IPS DF 19.7 (cell line): ENCODE measurements around the gene ZNF581.

Experiments used
- DNase-seq: peaks from one replicate; pipeline ENCODE4 v3.0.0-alpha.2; 2013; ENCODE audit warnings: low read depth, low spot score

ZNF581 gene

DNA sequence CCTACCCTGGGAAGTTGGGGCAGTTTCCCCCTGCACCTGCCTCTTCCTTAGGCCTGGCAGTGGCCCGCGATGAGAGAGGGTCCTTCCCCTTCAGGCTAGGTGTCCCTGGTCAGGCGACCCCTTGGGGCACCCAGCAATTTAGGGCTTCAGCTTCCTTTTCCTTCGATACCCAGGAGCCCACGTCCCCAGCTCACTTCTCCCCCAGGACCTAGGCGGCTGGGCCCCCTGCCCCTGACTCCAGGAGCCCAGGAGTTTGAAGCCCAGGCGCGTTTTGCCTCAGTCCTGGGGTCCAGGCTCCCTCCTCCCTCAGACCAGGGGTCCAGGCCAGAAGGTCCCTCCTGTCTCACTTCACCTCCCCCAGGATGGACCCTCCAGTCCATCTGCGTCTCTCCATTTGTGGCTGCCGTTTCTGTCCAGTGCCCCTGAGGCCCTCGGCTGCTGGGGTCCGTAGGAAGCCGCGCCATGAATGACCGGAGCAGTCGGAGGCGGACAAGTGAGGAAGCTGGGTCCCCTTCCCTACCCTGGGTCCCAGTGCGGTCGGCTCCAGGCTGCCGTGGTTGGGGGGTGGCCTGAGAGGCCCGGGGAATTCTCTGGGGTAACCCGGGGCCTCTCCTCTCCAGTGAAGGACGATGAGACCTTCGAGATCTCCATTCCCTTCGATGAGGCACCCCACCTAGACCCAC lies 5.3 kb downstream of the ZNF581 start:
- no peak for DNase-seq

DNA sequence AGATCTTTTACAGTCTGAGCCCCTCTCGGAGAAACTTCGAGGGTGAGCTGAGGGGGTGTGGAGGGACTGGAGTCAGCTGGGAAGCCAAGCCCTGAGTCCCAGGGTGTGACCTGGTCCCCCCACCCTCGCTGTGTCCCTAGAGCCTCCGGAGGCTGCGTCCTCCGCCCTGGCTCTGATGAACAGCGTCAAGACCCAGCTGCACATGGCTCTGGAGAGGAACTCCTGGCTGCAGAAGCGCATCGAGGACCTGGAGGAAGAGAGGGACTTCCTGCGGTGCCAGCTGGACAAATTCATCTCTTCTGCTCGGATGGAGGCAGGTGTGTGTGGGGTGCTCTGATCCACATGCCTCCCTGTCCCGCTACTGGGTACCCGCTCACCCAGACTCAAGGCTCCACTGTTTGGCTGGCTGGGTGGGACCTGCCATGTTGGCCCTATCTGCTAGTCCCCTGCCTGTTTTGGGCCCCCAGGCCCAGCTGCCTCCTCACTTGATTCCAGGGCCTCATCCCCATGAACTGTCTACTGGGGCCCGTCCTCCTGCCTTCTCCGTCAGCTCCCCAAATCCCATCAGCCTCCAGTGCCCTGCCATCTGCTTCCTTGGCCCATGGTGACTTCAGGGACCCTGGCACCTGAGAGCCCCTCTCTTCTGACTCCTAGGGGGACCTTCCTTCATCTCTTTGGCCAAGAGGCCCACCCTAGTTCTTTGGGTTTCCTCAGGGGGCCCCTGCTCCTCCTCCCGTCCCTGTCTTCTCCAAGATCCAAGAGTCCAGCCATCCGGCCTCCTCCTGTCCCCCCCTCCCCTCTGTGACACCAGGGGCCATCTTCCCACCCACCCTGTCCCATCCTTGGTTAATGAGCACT lies 6.0 kb downstream of the ZNF581 start:
- no peak for DNase-seq

DNA sequence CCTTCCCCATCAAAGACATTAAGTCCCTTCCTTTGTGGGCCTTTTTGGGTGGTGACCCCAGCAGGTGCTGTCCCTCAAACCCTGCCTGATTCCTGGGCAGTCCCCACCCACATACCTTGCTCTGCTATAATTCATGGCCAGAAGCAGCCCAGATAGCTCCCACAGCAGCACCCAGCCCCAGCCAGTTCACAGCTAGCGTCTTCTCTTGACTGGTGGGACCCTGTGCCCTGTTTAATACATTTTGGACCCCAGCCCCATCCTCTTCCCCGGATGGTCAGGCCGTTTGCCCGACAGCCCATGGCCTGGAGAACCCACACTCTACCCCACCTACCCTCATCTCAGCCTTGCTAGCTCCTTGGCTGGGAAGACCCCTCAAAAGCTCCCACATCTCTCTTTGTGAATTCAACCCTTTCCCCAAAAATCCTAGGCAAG lies 6.7 kb downstream of the ZNF581 start:
- no peak for DNase-seq

DNA sequence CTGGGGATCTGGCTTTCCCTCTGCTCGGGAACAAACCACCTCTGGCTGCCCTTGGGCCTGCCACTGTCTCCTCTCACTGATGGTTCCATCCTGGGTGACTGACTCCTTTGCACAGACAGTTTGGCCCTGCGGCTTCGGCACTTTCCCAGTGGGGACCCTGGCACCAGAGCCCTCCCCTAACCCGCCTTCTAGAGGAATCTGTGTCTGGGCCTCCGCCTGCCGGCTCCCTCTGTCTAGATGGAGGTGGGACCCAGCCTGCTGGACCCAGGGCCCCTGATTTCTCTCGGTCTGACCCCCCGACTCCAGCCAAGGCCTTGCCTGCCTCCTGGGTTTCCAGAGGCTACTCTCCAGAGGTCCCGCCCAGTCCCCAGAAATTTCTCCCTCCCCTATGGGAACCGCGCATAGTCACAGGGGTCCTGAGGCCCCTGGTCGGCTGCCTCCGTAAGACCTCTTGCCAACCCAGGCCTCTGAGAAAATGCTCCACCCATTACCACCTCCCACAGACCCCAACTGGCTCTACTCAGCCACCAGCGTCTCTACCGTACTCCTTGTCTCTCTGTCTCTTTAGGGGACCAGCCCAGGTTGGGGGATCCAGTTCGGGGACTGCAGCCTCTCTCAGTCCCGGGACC lies 7.3 kb downstream of the ZNF581 start:
- no peak for DNase-seq

DNA sequence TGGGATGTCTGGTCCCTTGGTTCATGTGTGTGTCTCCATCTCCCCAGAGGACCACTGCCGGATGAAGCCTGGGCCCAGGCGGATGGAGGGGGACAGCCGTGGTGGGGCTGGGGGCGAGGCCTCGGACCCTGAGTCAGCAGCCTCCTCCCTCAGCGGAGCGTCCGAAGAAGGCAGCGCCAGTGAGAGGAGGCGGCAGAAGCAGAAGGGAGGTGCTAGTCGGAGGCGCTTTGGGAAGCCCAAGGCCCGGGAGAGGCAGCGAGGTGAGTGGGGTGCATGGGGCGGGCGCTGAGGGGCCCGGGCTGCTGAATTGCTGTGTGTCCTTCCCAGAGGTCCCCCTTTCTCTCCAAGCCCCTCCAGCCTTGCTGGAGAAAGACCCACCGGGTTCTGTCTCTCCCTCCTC lies 7.8 kb downstream of the ZNF581 start:
- DNase-seq: no peak

DNA sequence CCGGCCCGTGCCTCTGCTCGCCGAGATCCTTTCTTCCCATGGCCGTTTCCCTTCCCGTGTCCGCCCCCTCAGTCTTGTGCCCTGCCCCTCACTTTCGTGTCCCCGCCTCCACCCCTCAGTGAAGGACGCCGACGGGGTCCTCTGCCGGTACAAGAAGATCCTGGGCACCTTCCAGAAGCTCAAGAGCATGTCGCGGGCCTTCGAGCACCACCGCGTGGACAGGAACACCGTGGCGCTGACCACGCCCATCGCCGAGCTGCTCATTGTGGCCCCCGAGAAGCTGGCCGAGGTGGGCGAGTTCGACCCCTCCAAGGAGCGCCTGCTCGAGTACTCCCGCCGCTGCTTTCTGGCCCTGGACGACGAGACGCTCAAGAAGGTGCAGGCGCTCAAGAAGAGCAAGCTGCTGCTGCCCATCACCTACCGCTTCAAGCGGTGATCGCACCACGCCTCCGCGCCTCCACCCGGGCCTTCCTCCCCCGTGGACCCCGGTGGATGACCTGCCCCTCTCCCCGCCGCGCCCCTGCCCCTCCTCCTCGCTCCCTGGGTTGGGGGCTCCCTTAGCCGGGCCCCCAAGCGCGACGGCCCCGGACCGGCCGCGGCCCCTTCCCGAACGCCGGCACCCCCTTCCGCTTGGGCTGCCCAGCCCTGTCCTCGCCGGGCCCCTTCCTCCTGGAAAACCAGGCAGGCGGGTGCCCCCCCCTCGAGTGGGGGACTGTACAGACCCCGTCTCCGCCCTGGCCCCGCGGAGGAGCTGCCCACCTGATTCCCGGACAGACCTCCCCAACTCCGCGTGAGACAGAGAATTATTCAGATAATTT lies 9.1 kb downstream of the ZNF581 start:
- DNase-seq: no peak

DNA sequence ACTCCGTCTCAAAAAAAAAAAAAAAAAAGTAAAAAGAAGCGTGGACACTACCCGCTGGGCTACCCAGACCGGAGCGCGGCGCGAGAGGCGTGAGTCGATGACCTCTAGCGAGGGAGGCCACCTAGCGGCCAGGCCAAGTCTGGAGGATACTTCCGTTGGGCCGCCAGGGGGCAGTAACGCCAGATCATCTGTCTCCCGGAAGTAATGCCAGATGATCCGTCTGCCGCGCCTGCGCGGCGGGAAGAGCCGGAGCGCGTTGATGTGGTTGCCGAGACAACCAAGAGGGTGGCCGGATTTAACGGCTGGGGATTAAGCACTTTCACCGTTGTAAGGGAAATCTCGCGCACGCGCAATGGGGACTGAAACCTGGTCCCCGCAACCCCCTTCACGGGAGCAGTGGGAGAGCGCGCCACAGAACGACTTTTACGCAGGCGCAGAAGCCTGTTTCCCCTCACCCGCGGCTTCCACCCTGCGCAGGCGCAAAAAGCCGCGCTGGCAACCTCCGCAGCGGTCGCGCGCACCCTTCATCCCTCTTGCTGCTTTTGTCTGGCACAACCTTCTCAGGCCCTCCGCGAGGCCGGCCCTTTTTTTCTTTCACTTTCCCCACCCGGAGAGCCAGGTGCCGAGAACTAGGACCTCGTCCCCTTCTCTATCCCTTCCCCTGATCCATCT lies 10.3 kb downstream of the ZNF581 start:
- no peak for DNase-seq

DNA sequence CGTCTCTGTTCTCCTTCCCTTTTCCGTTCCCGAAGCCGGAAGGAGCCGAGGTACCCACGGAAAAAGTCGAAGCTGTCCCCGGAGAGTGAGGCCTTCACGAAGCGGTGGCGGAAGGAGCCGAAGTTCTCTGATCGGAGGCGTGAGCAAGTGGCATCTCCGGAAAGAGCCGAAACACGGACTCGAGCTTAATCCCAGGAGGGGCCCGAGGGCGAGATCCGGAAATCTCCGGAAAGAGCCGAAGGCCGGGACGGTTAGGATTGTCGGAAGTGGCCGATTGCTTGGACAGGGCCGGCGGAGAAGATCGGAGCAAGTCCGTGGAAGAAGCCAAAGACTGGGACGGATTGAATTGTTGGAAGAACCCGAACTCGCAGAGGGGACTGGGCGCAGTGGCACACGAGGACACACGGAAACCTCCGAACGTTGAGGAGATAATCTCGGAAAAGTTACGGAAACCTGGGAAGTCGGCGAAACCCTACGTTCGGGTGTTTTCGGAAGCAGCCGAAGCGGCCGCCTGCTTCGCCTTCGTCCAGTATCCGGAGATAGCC lies 10.9 kb downstream of the ZNF581 start:
- DNase-seq: peak; percentile 92

DNA sequence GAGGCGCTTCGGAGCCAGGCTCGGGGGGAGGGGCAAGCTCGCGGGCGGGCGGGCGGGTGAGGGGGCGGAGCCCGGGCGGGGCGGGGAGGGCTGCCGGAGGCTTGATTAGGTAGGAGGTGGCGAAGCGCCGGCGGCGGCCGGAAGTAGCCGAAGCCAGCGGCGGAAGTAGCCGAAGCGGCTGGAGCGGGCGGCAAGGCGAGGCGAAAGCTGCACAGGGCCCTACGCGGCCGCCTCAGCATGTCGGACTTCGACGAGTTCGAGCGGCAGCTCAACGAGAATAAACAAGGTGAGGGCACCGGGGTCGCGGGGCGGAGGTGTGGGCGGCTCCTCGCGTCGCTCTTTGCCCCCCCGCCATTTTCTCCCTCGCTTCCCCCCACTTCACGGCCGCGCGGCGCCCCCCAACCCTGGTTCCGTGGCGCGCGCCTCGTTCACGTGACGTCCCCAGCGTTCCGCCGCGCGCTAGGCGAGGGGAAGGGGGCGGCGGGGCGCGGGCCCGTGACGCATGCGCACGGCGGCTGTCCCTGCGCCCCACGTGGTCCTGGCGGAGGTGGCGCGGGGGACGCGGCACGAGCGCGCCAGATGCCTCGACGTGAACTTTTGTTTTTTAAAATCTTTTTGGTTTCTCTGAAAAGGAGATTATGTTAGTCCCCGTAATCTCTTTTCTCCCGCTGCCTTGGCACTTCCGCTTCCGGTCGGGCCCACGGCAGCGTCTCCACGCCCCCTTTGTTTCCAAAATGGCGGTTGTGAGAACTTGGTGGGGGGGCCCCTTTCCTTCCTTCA lies 11.6 kb downstream of the ZNF581 start, which contains the start of gene U2AF2:
U2AF2 (plus strand) TSS at position 168 of the 780 bp plus-strand sequence; CDS start at position 238, 70 bp downstream.
- no peak for DNase-seq

DNA sequence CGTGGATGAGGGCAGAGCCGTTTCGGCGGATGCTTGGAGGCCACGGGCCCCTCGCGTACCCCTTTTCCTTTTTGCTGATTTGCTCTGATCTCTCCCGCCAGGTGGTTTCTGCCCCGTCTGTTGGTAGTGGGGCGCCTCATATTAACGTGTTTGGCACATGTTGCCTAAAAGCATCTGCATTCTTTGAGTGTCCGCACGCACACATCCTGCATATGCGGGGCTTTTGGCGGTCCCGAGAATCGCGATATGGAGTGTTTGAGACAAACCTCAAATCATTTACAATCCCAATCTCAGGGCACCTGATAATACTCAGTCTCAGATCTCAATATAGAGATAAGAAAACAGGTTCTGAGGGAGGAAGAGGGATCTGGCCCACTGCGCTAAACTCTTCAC lies 12.2 kb downstream of the ZNF581 start:
- DNase-seq: no peak

DNA sequence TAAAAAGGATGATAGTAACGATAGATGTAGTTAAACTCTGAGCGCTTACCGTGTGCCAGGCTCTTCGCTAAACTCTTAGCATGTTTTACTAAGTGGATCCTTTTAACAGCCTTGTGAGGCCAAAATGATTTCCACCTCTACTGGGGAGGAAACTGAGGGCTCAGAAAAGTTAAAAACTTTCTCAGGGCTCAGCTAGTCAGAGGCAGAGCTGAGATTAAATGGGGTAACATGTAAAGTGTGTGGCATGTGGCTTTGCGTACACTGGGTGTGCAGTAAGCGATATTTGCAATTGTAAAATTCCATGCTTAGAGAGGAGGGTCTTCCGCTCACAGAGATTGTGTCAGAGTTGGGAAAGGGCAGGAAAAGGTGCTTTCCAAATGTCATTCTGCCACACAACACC lies 13.1 kb downstream of the ZNF581 start:
- DNase-seq: no peak

DNA sequence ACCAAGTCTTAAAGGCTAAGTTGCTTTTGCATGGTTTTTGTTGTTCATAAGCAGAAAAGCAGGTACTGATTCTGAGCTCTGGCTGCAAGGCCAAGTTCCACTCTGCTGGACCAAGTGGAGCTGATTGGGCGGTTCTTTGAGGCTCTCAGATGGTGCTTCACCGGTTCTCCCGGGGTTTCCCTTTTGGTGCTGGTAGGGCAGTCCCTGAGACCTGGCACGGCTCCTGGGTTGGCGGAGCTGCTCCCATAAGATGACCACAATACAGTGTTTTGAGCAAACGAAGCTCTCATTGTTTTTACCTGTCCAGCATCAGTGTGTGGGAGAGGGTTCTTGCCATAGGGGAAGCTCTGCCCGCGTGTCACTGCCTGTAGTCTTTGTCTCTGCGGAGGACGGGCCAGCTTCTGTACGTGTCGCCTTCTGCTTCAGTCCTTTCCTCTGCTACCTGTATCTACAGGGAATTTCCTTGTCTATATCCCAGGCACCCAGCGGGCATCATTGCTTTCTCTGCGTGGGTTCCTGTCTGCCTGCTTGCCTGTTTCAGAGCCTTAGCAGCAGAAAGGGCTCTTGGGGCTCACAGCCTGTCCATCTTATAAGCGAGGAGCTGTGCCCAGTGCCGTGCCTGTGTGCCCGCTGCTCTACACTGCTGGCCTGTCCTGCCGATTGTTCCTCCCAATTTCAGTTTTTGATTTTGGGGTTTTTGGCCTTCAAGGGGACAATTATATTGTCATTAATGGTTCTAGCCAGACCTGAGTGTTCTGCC lies 13.7 kb downstream of the ZNF581 start:
- DNase-seq: no peak

DNA sequence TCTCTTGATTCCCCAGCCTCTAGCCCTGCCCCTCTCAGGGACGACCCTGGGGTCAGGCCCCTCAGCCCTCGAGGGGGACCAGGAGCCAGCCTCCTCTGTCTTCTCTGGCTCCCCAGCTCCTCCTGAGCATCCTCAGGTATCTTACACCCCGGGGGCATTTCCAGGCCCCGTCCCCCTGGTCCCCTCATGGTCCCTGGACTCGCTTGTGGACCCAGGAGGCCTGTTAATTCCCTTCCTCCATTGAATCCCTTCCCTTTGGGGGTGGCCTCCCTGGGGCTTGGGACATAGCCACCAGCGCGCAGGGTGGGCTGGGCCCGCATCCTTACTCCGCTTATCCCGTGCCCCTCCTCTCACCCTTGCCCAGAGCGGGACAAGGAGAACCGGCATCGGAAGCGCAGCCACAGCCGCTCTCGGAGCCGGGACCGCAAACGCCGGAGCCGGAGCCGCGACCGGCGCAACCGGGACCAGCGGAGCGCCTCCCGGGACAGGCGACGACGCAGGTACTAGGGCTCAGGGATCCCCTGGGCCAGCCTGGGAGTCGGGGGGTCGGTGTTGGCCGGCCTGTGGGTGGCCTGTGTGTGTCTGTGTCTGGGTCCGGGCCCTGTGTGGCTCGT lies 15.5 kb downstream of the ZNF581 start:
- no peak for DNase-seq

DNA sequence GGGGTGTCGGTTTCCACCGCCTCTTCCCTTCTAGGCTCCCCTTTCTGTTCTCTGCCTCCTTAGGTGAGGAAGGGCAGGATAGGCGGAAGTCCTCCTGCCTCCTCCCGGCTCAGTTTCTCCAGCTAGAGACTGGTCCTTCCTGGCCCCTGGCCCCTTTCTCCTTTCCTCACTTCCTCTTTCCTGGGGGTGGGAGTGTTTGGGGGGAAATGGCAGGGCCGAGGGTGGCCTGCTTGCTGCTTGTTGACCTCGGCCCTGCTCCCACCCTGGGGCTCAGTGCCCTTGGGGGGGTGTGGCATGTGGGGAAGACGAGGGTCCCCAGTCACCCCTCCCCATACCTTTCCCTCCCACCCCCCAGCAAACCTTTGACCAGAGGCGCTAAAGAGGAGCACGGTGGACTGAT lies 16.4 kb downstream of the ZNF581 start:
- no peak for DNase-seq

DNA sequence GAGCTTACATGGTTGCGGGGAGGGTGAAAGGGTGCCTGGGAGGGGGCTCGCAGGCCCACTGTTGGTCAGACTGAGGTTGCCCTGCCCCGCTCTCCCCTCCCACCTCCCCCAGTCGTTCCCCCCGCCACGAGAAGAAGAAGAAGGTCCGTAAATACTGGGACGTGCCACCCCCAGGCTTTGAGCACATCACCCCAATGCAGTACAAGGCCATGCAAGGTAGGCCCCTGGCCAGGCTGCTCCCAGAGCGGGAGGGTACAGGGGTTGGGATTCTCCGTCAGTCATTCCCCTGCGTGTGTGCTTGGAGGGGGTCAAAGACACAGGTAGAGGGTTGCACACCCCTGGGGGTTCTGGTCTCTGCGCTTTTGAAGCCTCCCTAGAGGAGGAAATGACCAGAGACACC lies 17.0 kb downstream of the ZNF581 start:
- DNase-seq: no peak

DNA sequence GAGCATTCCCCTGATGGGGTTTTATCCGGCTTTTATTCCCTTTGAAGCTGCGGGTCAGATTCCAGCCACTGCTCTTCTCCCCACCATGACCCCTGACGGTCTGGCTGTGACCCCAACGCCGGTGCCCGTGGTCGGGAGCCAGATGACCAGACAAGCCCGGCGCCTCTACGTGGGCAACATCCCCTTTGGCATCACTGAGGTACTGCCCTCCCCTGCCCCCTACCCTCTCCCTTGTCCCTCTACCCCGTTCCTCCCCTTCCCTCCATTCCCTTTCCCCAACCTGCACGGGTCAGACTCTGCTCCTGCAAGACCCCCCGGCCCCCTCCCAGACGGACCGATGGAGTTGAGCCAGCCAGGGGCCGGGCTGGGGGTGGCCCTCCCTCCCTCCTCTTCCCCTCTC lies 17.5 kb downstream of the ZNF581 start:
- DNase-seq: no peak

DNA sequence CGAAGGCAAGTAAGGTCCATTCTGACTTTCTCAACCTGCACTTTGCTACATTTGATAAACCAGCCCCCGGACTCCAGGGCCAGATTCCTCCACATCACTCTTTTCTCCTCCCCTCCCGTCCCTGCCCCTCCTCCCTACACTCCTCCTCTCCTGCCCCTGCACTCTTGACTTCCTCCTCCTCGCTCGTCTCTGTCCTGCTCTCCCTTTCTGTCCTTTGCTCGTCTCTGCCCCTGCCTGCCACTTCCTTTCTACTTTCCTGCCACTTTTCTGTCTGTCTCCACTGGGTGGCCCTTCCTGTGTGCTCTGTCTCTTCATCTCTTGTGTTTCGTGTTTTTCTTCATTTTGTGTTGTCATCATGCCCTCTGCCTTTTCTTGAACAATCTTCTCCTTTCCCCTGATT lies 18.4 kb downstream of the ZNF581 start:
- DNase-seq: no peak

DNA sequence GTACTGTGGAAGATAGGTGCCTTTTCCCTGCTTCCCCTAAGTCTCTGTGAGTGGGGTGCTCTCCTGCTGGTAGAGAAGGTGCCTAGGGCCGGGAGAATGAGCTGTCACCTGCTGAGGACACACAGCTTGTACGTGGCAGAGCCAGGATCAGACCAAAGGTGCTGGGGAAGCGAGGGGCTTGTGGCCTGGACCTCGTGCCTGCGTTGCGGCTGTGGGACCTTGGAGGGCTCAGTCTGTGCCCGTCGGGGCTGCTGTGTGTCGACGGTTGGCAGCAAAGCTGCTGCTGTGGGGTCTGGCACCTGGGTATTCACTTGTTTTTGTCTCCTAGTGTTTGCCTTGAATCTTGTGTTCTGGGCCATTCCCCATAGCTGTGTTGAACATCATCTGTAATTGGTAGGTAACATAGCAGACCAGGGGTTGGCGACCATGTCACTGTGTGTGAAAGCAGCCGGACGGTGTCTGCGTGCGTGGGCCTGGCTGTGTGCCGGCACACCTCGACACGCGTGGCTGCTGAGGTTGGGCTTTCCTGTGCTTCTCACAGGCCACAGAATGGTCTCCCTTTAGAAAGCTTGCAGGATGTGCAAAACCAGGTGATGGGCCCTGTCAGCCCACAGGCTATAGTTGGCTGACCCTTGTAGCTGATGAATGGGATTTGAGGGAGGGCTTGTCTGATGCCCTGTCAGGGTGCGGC lies 20.5 kb downstream of the ZNF581 start:
- no peak for DNase-seq
